GM10266 (cell line): ENCODE results near the gene YWHAH.
"Not testable (repeated sequence)": the region's sequence is repeated elsewhere in the genome, so short reads cannot be mapped to it uniquely, and the experiment has no call there.

Source experiments
- DNase-seq: peaks from one replicate; pipeline ENCODE4 v3.0.0; 2012; ENCODE audit errors: extremely low spot score
- CTCF ChIP-seq: IDR thresholded peaks from 2 replicates; pipeline ENCODE4 v1.5.1; 2012; ENCODE audit warnings: mild to moderate bottlenecking, low read depth; ENCODE audit not compliant: control insufficient read depth, insufficient read depth; ENCODE audit errors: missing control alignments

Gene YWHAH

GRCh38 chr22:31977939-31978338 is 33.6 kb downstream of the YWHAH start:
- TF ChIP-seq CTCF = no peak
- no peak for DNase-seq

- TF ChIP-seq CTCF = no peak
- DNase-seq = no peak
Observed at GRCh38 chr22:31980628-31981027, 36.3 kb downstream of the YWHAH start.

- DNase-seq = not testable (repeated sequence)
Observed at GRCh38 chr22:31981976-31982375, 37.6 kb downstream of the YWHAH start.

GRCh38 chr22:31983911-31984656 is 39.7 kb downstream of the YWHAH start:
- TF ChIP-seq CTCF = no peak
- no peak for DNase-seq

GRCh38 chr22:31987218-31987617 is 42.9 kb downstream of the YWHAH start:
- DNase-seq = no peak
- TF ChIP-seq CTCF = no peak

GRCh38 chr22:31991102-31991839 is 46.9 kb downstream of the YWHAH start:
- DNase-seq = no peak
- no peak for TF ChIP-seq CTCF

- no peak for DNase-seq
- TF ChIP-seq CTCF = no peak
Observed at GRCh38 chr22:31995046-31995445, 50.7 kb downstream of the YWHAH start.
